RWPE2 (cell line): ENCODE data around the gene NUDT16.

Source experiments
- ATAC-seq: fragments of 200-7000 bp; cut with Tn5 transposase; 3 replicates; pipeline ENCODE4 v1.9.1; 2021; ENCODE audit warnings: low read depth
- DNase-seq: peaks from one replicate; pipeline ENCODE4 v3.0.0-alpha.2; 2020; ENCODE audit warnings: low spot score
- H3K27ac ChIP-seq: fragments of 450-650 bp; 2 replicates; pipeline ENCODE4 v1.5.1; 2017; ENCODE audit warnings: mild to moderate bottlenecking; ENCODE audit not compliant: poor library complexity, severe bottlenecking
- H3K27me3 ChIP-seq: fragments of 250-450 bp; sonication (Bioruptor Pico); 2 replicates; pipeline ENCODE4 v1.5.1; 2021; ENCODE audit warnings: mild to moderate bottlenecking, moderate library complexity; ENCODE audit not compliant: insufficient read depth, poor library complexity, severe bottlenecking
- H3K36me3 ChIP-seq: fragments of 250-450 bp; sonication (Bioruptor Pico); 2 replicates; pipeline ENCODE4 v1.5.1; 2020; ENCODE audit warnings: low read depth, mild to moderate bottlenecking, moderate library complexity
- H3K4me1 ChIP-seq: fragments of 250-450 bp; sonication (Bioruptor Pico); 2 replicates; pipeline ENCODE4 v1.5.1; 2021; ENCODE audit warnings: mild to moderate bottlenecking, moderate library complexity; ENCODE audit not compliant: insufficient read depth, poor library complexity, severe bottlenecking
- H3K4me3 ChIP-seq: fragments of 250-450 bp; sonication (Bioruptor Pico); 2 replicates; pipeline ENCODE4 v1.5.1; 2021; ENCODE audit warnings: mild to moderate bottlenecking, moderate library complexity; ENCODE audit not compliant: severe bottlenecking
- H3K9me3 ChIP-seq: fragments of 250-450 bp; sonication (Bioruptor Pico); 2 replicates; pipeline ENCODE4 v1.5.1; 2021; ENCODE audit warnings: mild to moderate bottlenecking, moderate library complexity; ENCODE audit not compliant: severe bottlenecking
- TF ChIP-seq, protein P1 (sequence below): fragments of 450-650 bp; IDR thresholded peaks from one replicate; pipeline ENCODE4 v1.5.1; 2017; ENCODE audit warnings: mild to moderate bottlenecking, moderate library complexity; ENCODE audit not compliant: poor library complexity, severe bottlenecking

Gene NUDT16

DNA sequence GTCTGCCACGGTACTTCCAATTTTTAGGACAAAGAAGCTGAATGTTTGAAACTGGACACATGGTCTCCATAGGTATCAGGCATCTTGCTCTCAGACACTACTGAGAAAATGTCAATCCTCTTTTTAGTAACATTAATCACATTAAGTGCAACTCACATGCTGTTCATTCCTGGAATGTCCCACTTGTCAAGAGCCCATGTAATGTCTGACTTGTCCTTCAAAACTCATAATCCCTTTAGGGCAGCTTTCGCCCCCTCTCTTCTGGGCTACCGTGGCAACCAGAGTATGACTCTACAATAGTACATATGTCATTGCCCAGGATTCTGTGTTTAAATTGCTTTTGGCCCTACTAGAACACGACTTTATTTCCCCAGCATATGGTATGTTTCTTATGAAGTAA is 12.3 kb downstream of the NUDT16 start:
- TF ChIP-seq, protein P1, sequence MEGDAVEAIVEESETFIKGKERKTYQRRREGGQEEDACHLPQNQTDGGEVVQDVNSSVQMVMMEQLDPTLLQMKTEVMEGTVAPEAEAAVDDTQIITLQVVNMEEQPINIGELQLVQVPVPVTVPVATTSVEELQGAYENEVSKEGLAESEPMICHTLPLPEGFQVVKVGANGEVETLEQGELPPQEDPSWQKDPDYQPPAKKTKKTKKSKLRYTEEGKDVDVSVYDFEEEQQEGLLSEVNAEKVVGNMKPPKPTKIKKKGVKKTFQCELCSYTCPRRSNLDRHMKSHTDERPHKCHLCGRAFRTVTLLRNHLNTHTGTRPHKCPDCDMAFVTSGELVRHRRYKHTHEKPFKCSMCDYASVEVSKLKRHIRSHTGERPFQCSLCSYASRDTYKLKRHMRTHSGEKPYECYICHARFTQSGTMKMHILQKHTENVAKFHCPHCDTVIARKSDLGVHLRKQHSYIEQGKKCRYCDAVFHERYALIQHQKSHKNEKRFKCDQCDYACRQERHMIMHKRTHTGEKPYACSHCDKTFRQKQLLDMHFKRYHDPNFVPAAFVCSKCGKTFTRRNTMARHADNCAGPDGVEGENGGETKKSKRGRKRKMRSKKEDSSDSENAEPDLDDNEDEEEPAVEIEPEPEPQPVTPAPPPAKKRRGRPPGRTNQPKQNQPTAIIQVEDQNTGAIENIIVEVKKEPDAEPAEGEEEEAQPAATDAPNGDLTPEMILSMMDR, result no peak
- Histone ChIP-seq H3K27me3 (no peaks in the 10 kb centered on the region), H3K4me3 (no peak overlapping the region), H3K36me3 (no peaks in the 10 kb centered on the region), H3K27ac (no peak overlapping the region), H3K4me1 (no peaks in the 10 kb centered on the region), H3K9me3 (no peaks in the 10 kb centered on the region)
- ATAC-seq (no peak), DNase-seq (no peak)

DNA sequence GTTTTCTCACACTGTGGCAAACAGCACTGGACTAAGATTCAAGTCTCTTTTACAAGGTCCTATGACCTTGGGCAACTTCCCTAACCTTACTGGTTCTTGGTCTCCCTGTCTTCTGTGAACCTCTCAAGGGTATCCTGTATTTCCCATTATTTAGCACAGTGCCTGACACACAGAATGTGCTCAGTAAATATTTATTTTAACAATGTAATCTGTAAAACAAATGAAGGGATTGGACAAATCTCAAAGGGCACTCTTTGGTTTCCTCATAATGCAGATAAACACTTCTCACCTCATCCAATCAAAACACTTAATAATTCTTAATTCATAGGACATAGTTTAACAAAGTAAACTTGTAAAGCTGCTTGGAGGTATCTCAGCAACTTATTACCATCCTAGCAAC is 12.8 kb downstream of the NUDT16 start:
- no peak for DNase-seq
- H3K4me1 ChIP-seq, result no peaks in the 10 kb centered on the region

DNA sequence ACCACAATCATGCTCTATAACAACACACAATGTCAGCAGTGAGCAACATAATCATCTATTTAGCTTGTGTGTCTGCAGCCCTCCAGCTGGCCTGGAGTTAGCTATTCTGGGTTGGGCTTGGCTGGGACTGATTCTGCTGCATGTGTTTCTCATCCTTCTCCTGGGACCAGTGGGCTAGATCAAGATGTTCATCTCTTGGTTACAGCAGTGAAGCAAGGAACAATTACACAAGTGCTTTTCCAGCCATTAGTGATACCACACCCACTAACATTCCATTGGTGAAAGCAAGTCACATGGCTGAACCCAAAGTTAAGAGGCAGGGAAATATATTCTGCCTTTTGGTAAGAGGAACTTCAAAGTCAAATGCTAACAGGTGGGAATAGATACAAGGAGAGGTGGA is 14.6 kb downstream of the NUDT16 start:
- TF ChIP-seq, protein P1, result no peak
- H3K27ac ChIP-seq, result no peak overlapping the region
- ATAC-seq (no peak), DNase-seq (no peak)
- H3K27me3 ChIP-seq, result no peaks in the 10 kb centered on the region
- no peaks in the 10 kb centered on the region for H3K36me3 ChIP-seq
- no peaks in the 10 kb centered on the region for H3K4me1 ChIP-seq
- no peak overlapping the region for H3K4me3 ChIP-seq
- no peaks in the 10 kb centered on the region for H3K9me3 ChIP-seq

More for the DNA sequence above, 12.8 kb downstream of the NUDT16 start:
- Histone ChIP-seq H3K27me3 (no peaks in the 10 kb centered on the region), H3K27ac (no peak overlapping the region), H3K36me3 (no peaks in the 10 kb centered on the region), H3K9me3 (no peaks in the 10 kb centered on the region), H3K4me3 (no peak overlapping the region)
- no peak for ATAC-seq
- TF ChIP-seq, protein P1, result no peak

DNA sequence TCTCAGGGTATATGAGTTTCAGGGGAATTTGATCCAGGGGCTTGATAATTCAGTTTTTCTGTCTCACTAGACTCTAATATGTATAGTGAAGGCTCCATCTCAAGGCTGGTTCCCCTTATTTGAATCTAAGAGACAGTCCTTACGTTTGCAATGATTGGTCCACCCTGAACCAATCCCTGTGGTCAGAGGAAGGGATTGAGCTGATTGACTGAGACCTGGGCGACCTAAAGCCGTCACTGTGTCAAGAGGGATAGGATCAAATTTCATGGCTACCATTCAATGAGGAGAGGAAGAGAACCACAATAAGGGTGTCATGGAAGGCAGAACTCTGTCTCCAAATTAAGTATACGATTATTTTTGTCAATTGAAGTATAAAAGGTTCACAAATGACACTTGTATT is 16.3 kb downstream of the NUDT16 start:
- no peaks in the 10 kb centered on the region for H3K9me3 ChIP-seq
- no peaks in the 10 kb centered on the region for H3K27me3 ChIP-seq
- TF ChIP-seq, protein P1, result no peak
- H3K4me3 ChIP-seq, result no peak overlapping the region
- H3K36me3 ChIP-seq, result no peaks in the 10 kb centered on the region
- peaks cover 4% of the 10 kb centered on the region for H3K4me1 ChIP-seq
- ATAC-seq (no peak), DNase-seq (no peak)
- no peak overlapping the region for H3K27ac ChIP-seq

DNA sequence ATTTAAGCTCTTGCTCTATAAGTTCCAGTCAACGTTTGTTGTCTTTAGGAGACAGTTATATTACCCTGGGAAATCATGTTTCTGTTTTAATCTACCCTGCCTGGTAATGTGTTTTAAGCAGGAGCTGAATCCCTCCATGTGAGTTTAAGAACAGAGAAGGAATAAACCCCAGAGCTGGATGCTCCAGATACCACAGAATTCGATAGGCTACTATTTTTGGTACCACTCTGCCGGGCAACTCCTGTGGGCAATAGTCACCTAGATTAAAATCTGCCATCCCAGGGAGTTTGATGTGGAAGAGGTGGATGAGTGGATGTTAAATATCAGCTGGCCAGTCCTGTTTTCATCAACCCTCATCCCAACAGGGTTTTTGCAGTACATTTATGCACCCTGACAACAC is 20.4 kb downstream of the NUDT16 start:
- TF ChIP-seq, protein P1, result no peak
- ATAC-seq, result no peak
- no peaks in the 10 kb centered on the region for H3K9me3 ChIP-seq

More for the DNA sequence above, 20.4 kb downstream of the NUDT16 start:
- DNase-seq, result no peak
- Histone ChIP-seq H3K36me3 (no peaks in the 10 kb centered on the region), H3K27ac (no peak overlapping the region), H3K27me3 (no peaks in the 10 kb centered on the region), H3K4me1 (peaks cover 7% of the 10 kb centered on the region), H3K4me3 (no peak overlapping the region)
